Right ventricle myocardium superior (tissue), 1 donor: Measurements from ENCODE around the gene FXYD5. TPM values are rescaled to one million over a fixed set of nuclear protein-coding genes. Genes with fewer than 3 reads are reported as not detected.
A peak's percentile ranks its signal among the peaks of the same experiment; 100 is the strongest.
"Not testable (repeated sequence)": the region's sequence is repeated elsewhere in the genome, so short reads cannot be mapped to it uniquely, and the experiment has no call there.

Source experiments
- ATAC-seq: fragments of 200-7000 bp; cut with Tn5 transposase; one replicate; pipeline ENCODE4 v1.9.1; 2020; ENCODE audit warnings: mild to moderate bottlenecking; ENCODE audit not compliant: poor library complexity
- DNase-seq: peaks from one replicate; pipeline ENCODE4 v3.0.0-alpha.2; 2020
- intact Hi-C: fragments of 100-400 bp; cut with DNase I; formaldehyde crosslinking; loops from one replicate; pipeline ENCODE4 v1.11.2; 2022
- total RNA-seq: library from RNA; stranded (reverse); fragmentation: NEBNext Ultra II Directional; extraction: Animal tissue kit (Norgen Biotek cat#: 25700); gene quantifications from one replicate; pipeline ENCODE4 v1.2.1, GENCODE V29; 2021
- donor health status: DM: no; HTN: yes; CAD: no; lungs with severe emphysema.

The FXYD5 gene
- total RNA-seq, 1 donor from 2014 or later, result 20.9 TPM

DNA sequence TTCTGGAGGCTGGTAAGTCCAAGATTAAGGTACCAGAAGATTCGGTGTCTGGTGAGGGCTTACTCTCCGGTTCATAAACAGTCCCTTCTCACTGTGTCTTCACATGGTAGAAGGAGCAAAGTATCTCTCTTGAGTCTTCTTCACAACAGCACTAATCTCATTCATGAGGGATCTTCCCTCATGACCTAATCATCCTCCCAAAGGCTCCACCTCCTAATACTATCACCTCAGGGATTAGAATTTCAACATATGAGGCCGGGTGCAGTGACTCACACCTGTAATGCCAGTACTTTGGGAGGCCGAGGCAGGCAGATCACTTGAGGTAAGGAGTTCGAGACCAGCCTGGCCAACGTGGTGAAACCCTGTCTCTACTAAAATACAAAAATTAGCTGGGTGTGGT lies 42.3 kb downstream of the FXYD5 start:
- DNase-seq, intact Hi-C loops, ATAC-seq: not testable (repeated sequence)

DNA sequence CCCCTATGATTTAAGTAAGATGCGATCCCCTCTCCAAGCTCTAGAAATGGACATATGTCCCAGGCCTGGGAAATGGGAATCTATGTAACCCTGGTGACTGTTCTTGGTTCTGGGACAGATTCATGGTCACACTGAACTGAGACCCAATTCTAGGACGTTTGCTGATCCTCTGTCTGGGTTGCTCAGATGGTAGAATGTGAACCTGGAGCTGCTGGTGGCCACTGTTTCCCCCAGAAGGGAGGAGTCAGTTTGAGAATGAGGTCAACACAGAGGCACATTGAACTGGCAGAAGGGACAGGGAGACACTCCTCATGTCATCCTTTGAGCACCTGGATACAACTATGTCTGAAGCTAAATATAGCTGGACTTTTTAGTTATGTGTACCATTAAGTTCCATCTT lies 44.9 kb downstream of the FXYD5 start:
- ATAC-seq (no peak), DNase-seq (no peak)
- intact Hi-C loops, result no loop called here

DNA sequence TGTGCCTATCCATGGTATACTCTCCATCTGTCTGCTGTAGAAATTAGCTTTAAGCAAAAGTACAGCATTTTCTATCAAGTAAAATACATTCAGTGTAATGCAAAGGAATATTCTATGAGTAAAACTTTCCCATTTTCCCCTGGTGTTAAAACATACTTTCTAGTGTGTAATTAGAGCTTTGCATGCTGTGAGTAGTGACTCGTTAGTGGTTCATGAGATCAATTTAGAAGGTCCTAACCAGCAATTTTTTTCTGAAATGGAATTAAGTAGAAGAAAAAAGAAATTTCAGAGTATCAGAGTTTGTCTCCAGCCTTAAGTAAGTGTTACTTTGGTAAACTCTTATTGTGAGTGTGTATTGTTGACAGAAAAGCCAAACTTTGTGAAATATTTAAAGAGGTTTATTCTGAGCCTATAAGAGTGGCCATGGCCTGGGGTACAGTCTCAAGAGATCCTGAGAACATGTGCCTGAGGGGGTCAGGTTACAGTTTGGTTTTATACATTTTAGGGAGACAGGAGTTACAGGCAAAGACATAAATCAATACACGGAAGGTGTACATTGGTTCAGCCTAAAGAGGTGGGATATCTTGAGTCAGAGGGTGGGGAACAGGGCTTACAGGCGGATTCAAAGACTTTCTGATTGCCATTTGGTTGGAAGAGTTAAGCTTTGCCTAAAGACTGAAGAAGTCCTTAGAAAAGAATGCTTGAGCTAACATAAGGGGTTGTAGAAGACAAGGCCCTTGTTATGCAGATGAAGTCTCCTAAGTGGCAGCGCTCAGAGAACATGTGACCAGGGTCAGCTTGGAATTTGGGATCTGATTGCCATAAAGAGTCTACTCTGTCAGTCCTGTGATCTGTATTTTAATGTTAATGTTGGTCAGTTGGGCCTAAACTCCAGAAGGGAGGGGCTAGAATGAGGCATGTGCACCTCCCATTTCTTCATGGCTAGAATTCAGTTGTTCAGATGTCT lies 48.5 kb downstream of the FXYD5 start:
- no peak for DNase-seq
- no peak for ATAC-seq
- intact Hi-C loops, result no loop called here

DNA sequence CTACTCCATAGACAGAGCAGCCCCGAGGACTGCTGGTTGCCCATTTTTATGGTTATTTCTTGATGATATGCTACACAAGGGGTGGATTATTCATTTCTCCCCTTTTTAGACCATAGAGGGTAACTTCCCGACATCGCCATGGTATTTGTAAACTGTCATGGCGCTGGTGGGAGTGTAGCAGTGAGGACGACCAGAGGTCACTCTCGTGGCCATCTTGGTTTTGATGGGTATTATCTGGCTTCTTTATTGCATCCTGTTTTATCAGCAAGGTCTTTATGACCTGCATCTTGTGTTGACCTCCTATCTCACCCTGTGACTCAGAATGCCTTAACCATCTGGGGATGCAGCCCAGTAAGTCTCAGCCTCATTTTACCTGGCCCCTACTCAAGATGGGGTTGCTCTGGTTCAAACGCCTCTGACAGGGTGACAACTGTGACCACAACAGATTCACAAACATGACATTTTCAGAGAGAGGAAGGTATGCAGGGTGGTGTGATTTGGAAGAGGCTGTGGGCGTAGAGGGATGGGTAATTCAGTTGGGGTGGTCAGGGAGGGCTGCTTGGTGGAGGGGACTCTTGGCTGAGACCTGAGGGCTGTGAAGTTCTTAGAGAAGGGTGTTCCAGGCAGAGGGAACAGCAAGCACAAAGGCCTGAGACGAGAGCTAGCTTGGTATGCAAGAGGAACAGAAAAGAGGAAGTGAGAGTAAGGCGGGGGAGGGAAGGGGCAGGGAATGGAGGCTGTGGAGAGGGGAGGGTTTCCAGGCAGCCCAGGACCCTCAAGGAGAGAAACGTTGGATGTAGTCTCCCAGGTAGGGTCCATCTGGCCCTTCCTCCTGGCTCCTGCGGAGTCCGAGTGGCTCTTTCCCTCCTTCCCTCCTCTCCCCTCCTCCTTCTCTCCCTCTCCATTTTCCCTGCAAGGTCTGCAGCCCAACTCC lies 50.5 kb downstream of the FXYD5 start:
- intact Hi-C loops, result no loop called here
- peak; percentile 66 for ATAC-seq
- no peak for DNase-seq

DNA sequence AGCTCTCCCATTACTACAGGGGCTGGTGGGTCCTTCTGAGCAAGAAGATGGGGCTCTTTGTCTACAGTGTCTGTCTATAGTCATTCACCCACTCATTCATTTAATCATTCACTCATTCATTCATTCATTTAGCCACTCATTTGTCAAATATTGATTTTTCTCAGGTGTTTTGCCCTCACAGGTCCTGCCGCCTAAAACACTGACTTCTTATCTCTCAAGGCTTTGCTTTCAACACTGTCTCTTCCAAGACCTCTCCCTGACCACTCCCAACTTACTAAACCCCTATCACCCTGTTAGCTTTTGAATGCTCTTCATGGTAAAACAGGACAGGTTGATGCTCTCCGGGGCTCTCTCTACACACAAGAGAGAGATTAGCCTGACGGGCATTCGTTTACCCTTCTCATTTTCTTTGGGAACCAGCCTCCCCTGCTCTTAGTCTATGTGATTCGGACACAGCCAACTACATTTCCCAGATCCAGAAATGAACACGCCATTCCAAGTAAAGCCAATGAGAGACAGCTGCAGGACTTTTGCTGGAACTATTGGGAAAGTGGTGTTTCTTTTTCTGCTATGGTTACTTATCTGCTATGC lies 51.3 kb downstream of the FXYD5 start:
- no peak for DNase-seq
- ATAC-seq, result no peak
- intact Hi-C loops, result no loop called here

DNA sequence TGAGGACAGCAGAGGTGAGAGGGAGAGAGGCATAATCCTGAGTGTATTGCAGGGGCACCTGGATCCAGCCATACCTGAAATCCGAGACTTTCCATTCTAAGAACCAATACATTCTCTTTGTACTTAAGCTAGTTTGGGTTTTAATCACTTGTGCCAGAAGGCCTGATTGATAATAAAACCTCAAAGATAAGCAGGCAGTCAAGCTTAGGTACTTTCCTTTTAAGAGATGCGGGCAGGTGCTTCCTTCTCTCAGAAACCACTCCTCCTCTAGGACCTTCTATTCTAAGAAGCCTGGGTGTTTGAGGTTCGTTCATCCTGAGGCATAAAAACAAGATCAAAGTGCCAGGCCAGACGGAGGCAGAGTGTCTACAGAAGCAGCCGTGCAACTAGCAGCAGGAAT lies 51.8 kb downstream of the FXYD5 start:
- DNase-seq (no peak), ATAC-seq (no peak)
- intact Hi-C loops, result no loop called here

DNA sequence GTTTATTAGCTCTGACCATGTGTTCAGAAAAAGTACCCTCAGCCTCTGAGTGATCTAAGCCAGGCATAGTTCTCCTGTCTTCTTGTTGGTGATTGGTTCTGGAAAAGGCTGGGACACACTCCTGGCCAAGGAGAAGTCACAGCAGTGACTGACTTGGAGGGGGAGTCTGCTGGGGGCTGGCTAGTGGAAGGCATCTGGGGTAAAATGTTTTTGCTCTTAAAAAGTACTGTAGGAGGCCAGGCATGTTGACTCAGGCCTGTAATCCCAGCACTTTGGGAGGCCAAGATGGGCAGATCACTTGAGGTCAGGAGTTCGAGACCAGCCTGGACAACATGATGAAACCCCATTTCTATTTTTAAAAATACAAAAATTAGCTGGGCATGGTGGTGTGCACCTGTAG lies 52.3 kb downstream of the FXYD5 start:
- DNase-seq (no peak), ATAC-seq (no peak)
- intact Hi-C loops, result no loop called here

DNA sequence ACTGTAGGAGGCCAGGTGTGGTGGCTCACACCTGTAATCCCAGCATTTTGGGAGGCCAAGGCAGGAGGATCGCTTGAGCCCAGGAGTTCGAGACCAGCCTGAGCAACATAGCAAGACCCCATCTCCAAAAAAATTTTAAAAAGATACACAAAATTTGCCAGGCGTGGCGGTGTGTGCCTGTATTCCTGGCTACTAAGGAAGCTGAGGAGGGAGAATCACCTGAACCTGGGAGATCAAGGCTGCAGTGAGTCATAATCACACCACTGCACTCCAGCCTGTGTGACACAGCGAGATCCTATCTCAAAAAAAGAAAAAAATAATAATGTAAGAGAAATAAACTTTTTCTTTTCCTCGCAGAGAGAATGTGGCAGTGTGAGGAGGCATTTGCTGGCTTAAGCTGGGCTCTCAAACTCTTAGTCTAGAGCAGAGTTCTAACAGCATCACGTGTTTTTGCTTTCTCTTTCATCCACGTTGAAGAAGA lies 52.9 kb downstream of the FXYD5 start:
- intact Hi-C loops, result no loop called here

DNA sequence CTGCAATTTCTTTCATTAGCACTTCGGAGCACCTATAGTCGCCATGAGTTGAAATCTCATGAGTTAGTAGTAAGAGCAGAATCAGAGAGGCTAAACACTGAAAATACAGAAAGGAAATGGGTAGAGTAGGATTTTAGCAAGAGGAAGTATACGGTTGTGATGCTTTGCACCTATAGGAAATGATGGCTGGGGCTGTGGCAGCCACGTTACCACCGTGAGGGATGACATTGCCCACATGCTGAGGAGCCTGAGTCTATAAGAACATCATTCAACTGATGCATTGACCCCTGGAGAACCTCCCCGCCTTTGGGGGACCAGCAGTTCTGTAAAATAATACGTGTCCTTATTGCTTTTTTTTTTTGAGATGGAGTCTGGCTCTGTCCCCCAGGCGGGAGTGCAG lies 53.6 kb downstream of the FXYD5 start:
- ATAC-seq (no peak), DNase-seq (no peak)
- intact Hi-C loops, result no loop called here

More for the DNA sequence above, 52.9 kb downstream of the FXYD5 start:
- ATAC-seq, result no peak
- no peak for DNase-seq

DNA sequence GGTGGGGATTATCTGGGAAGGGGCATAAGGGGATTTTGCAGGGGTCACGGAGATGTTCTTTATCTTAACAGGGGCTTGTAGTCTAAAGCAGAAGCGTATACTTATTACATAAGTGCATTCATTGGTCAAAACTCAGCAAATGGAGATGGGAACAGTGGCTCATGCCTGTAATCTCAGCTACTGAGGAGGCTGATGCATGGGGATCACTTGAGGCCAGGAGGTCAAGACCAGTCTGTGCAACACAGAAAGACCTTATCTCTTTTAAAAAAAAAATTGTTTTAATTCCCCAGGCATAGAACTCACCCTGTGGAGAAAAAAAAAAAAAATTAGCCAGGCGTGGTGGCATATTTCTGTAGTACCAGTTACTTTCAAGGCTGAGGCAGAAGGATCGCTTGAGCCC lies 55.1 kb downstream of the FXYD5 start:
- ATAC-seq (no peak), DNase-seq (no peak)
- intact Hi-C loops, result no loop called here

DNA sequence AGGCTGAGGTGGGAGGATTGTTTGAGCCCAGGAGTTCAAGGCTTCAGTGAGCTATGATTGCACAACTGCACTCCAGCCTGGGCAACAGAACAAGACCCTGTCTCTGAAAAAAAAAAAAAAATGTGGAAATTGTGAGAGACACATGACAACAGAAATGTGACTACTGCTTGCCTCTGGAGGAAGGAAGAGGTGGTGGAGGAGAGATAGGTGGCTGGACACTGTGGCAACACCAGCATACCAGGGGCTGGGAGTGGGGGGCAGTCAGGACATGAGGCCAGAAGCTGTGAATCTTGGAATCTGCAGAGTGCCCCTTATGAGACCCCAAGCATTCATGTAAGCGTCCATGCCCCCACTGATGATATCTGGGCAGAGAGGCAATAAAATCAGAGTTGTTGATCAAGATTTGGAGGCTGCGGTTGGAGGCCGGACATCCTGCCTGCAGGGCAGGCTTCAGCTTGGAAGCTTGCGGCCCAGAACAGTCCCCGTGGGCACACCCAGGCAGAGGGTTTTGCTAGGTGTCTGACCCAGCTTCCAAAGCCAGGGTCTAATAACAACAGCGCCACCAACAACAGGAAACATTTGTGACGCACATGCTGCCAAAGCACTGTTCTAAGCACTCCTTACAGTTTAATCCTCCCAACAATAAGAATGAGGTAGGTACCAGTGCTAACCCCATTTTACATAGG lies 57.2 kb downstream of the FXYD5 start:
- intact Hi-C loops, result no loop called here
- DNase-seq (peak; percentile 64), ATAC-seq (peak; percentile 41)

DNA sequence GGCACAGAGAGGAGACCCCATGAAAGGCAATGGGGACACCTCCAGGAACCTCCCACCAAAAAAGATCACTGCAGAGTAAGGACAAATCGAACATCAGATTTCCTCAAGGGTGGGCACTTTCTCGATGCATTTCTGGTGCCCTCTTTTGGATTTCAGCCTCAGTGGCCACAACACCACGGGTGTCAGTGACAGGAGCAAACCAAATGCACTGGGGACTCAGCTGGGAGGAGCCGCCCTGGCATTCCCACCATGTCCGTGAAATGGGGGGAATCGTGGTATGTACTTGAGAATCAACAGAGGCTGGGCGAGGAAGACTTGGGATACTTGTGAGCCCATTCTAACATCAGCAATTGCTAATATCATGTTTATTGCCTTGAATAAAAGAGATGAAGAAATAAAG lies 57.7 kb downstream of the FXYD5 start:
- intact Hi-C loops, result no loop called here
- DNase-seq (no peak), ATAC-seq (no peak)

DNA sequence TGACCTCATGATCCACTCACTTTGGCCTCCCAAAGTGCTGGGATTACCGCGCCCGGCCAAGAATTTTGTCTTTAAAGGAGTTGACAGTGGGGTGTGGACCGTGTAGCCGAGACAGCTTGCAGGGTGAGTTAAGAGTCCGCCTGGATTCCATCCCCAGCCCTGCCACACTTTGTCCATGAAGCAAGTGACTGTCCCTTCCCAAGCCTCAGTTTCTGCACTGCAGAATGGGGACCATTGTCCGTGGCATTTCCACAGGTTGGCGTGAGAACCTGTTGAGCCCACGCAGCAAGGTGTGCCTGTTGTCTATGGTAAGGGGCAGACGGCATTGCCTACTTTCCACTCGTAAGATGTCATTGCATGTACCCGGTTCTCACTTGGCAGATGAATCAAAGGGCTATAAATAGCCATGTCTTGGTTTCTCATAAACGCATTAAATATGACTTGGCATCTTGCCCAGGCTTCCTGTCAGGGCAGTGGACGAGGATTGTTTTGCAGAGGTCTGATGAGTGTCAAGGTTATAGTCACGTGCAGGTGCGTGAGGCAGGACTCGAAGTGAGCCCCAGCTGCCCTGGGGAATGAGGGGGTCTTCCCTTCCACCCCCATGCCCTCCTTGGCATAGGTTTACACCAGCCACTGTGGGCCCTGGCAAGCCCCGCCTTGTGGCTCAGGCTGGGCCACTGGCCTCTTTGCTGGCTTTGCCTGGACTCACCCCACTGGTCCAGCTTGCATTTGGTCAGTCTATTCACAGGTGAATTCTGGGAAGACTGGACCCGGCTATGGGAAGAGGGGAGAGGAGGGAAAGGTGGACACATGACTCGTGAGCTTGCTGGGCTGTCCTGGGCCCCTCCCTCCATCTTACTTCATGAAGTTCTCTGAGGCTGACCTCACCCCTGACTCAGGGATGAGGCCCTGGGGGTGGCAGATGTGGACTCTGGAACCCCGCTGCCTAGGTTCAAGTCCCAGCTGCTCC lies 59.4 kb downstream of the FXYD5 start:
- intact Hi-C loops, result no loop called here
- peak; percentile 75 for ATAC-seq
- peak; percentile 57 for DNase-seq

DNA sequence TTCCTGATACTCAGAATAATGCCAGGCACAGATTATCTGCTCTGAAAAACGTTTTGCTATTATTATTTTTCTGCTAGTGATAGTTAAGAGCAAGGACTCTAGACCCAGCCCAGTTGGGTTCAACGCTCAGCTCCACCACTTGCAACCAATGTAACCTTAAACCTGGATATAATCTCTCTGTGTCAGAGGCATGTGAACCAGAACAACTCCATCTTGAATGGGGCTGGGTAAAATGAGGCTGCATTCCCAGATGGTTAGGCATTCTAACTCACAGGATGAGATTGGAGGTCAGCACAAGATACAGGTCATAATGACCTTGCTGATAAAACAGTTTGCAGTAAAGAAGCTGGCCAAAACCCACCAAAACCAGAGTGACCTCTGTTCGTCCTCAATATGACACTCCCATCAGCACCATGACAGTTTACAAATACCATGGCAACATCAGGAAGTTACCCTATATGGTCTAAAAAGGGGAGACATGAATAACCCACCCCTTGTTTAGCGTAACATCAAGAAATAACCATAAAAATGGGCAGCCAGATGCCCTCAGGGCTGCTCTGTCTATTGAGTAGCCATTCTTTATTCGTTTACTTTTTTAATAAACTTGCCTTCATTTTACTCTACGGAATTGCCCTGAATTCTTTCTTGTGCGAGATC lies 60.4 kb downstream of the FXYD5 start:
- no peak for DNase-seq
- ATAC-seq, result no peak
- intact Hi-C loops, result no loop called here

DNA sequence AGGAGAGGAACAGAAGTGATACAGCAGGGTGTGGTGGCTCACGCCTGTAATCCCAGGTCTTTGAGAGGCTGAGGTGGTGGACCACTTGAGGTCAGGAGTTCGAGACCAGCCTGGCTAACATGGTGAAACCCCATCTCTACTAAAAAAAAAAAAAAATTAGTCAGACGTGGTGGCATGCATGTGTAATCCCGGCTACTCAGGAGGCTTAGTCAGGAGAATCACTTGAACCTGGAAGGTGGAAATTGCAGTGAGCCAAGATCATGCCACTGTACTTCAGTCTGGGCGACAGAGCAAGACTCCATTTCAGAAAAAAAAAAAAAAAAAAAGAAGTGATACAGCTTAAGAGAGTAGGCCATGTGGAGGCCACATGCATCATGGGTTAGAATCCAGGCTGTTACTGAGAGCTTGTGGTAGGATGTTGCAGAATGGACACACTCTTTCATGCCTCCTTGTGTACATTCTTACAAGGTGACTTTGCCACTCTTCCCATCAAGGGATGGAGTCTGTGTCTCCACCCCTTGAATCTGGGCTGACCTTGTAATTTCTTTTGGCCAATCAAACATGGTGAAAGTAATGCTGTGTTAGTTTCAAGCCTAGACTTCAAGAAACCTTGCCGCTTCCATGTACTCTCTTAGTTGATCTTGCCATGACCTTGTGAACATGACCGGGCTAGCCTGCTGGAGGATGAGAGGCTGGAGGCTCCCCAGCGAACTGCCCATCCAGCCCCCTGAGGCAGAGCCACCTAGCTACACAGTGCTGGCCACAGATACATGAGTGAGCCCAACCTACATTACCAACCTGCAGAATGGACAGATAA lies 61.7 kb downstream of the FXYD5 start:
- no peak for ATAC-seq
- intact Hi-C loops, result no loop called here
- no peak for DNase-seq
